ENCODE results near the gene ADAM21. TPM values are rescaled to one million over a fixed set of nuclear protein-coding genes. Genes with fewer than 3 reads are reported as not detected.
A peak's percentile ranks its signal among the peaks of the same experiment; 100 is the strongest.

Gene ADAM21
- total and polyA plus RNA-seq, 2 of the 13 experiments (the other 11 are each of a cell fraction or from before 2014, with no cell fraction given): 0.03 to 0.07 TPM

DNA sequence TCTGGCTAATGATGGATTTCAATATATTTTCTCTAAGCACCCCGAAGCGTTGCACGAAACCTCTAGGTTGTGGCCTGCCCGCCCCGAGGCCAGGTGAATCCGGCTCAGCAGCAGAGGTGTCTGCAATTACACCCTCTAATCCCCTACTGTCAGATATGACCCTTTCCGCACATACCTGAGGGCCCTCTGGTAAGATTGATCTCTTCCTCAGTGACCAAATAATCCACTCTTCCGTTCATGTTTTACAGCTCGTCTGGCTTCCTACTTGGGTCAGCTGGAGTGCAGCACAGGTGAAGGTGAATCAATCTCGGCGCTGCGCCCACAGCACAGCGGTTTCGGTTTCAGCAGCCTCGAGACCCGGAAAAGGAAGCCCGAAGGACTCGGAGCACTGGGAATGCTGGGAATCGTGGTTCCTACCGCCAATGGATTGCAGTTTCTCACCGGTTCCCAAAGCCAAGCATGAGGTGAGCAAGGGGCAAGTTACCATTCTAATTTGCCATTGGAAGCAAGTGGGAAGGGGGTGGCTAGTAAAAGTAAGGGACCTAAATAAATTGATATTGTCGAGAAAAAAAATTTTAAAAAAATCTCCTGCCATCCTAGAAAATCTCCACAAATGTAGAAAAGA lies 35.1 kb upstream of the ADAM21 start, which contains the start of gene SYNJ2BP (continued):
- TF ChIP-seq PHF8 (CRISPR knock-in tag; IDR thresholded peaks at IDR 0.05) (peak; percentile 89), CHD2 (IDR thresholded peaks at IDR 0.05; ENCODE audit: low read depth, low read length) (no peak), ZNF12 (CRISPR knock-in tag; IDR thresholded peaks at IDR 0.05) (no peak), ZNF331 (CRISPR knock-in tag; IDR thresholded peaks at IDR 0.05) (peak; percentile 71; the same call in 1 of the 2 replicates), SP4 (CRISPR knock-in tag; IDR thresholded peaks at IDR 0.05) (no peak), ATF7 (IDR thresholded peaks at IDR 0.05) (no peak), ATF7 (CRISPR knock-in tag; IDR thresholded peaks at IDR 0.05) (no peak), ZNF44 (CRISPR knock-in tag; IDR thresholded peaks at IDR 0.05) (peak; percentile 38; the same call in 1 of the 2 replicates), CBX2 (IDR thresholded peaks at IDR 0.05; ENCODE audit: low read depth, low read length) (no peak), CBX2 (CRISPR knock-in tag; IDR thresholded peaks at IDR 0.05; ENCODE audit: low read depth) (no peak), ZSCAN12 (CRISPR knock-in tag; IDR thresholded peaks at IDR 0.05) (no peak), TAF15 (IDR thresholded peaks at IDR 0.05; ENCODE audit: low read depth, low read length, poor library complexity, severe bottlenecking) (no peak), ZNF282 (IDR thresholded peaks at IDR 0.05; ENCODE audit: partially characterized antibody) (no peak), ZNF143 (CRISPR knock-in tag; IDR thresholded peaks at IDR 0.05) (peak; percentile 95), BRCA1 (CRISPR knock-in tag; IDR thresholded peaks at IDR 0.05) (no peak), ELF3 (CRISPR knock-in tag; IDR thresholded peaks at IDR 0.05) (peak; percentile 61), ZNF124 (CRISPR knock-in tag; IDR thresholded peaks at IDR 0.05) (0 out of 2 replicates have a peak, but pooled peaks have one; percentile 43), HNF4A (CRISPR knock-in tag; IDR thresholded peaks at IDR 0.05) (no peak; the same call in 1 of the 2 replicates), ZBTB7B (CRISPR knock-in tag; IDR thresholded peaks at IDR 0.05) (no peak)
- TF ChIP-seq, protein P1, sequence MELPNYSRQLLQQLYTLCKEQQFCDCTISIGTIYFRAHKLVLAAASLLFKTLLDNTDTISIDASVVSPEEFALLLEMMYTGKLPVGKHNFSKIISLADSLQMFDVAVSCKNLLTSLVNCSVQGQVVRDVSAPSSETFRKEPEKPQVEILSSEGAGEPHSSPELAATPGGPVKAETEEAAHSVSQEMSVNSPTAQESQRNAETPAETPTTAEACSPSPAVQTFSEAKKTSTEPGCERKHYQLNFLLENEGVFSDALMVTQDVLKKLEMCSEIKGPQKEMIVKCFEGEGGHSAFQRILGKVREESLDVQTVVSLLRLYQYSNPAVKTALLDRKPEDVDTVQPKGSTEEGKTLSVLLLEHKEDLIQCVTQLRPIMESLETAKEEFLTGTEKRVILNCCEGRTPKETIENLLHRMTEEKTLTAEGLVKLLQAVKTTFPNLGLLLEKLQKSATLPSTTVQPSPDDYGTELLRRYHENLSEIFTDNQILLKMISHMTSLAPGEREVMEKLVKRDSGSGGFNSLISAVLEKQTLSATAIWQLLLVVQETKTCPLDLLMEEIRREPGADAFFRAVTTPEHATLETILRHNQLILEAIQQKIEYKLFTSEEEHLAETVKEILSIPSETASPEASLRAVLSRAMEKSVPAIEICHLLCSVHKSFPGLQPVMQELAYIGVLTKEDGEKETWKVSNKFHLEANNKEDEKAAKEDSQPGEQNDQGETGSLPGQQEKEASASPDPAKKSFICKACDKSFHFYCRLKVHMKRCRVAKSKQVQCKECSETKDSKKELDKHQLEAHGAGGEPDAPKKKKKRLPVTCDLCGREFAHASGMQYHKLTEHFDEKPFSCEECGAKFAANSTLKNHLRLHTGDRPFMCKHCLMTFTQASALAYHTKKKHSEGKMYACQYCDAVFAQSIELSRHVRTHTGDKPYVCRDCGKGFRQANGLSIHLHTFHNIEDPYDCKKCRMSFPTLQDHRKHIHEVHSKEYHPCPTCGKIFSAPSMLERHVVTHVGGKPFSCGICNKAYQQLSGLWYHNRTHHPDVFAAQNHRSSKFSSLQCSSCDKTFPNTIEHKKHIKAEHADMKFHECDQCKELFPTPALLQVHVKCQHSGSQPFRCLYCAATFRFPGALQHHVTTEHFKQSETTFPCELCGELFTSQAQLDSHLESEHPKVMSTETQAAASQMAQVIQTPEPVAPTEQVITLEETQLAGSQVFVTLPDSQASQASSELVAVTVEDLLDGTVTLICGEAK (IDR thresholded peaks at IDR 0.05): peak; percentile 38; the same call in 1 of the 2 replicates
- TF ChIP-seq, protein P1 (CRISPR knock-in tag; IDR thresholded peaks at IDR 0.05): peak; percentile 50; the same call in 1 of the 2 replicates

All from HepG2 (cell line).